ENCODE measurements around the gene DDX23. TPM values are rescaled to one million over a fixed set of nuclear protein-coding genes. Genes with fewer than 3 reads are reported as not detected.
"Not testable (repeated sequence)": the region's sequence is repeated elsewhere in the genome, so short reads cannot be mapped to it uniquely, and the experiment has no call there.

Gene DDX23
- polyA plus RNA-seq, 3 donors, result 21.4 to 63.8 (median 28.4) TPM

DNA sequence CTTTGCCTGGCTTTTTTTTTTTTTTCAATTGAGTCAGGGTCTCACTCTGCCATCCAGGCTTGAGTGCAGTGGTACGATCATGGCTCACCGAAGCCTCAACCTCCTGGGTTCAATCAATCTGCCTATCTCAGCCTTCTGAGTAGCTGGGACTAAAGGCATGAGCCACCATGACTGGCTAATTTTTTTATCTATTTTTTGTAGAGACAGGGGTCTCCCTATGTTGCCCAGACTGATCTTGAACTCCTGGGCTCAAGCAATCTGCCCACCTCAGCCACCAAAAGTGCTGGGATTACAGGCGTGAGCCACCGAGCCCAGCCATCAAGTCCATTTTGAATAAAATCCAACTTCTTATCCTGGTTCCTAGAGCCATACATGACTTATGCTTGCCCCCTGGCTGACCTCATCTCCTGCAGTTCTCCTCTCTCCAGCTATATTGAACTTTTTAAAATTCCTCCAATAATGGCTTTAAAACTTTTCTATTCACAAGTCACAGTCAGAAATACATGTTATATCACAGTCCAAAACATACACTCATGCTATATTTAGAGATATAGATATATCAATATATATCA is 24.1 kb upstream of the DDX23 start:
- H3K4me3 ChIP-seq (replicated peaks in 1 of 3; ENCODE audit: low read depth in 2 of 3, low read length in 3 of 3), result no peak overlapping the region
- H3K27me3 Mint-ChIP-seq (ENCODE audit: low read depth in 3 of 3), result peaks cover 7 to 29% (median 16%) of the 10 kb centered on the region in 3 donors
- no peak overlapping the region for H3K27ac Mint-ChIP-seq
- H3K36me3 ChIP-seq (replicated peaks in 1 of 2; ENCODE audit: control insufficient read depth in 1 of 2, insufficient read depth in 2 of 2, low read length in 2 of 2), result no peaks in the 10 kb centered on the region
- no peak overlapping the region for H3K4me3 Mint-ChIP-seq
- H3K36me3 Mint-ChIP-seq, result no peaks in the 10 kb centered on the region
- TF ChIP-seq, protein P1, sequence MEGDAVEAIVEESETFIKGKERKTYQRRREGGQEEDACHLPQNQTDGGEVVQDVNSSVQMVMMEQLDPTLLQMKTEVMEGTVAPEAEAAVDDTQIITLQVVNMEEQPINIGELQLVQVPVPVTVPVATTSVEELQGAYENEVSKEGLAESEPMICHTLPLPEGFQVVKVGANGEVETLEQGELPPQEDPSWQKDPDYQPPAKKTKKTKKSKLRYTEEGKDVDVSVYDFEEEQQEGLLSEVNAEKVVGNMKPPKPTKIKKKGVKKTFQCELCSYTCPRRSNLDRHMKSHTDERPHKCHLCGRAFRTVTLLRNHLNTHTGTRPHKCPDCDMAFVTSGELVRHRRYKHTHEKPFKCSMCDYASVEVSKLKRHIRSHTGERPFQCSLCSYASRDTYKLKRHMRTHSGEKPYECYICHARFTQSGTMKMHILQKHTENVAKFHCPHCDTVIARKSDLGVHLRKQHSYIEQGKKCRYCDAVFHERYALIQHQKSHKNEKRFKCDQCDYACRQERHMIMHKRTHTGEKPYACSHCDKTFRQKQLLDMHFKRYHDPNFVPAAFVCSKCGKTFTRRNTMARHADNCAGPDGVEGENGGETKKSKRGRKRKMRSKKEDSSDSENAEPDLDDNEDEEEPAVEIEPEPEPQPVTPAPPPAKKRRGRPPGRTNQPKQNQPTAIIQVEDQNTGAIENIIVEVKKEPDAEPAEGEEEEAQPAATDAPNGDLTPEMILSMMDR (IDR thresholded peaks at IDR 0.05), result no peak
- 94% methylated on average over 2 of the region's 4 CpGs for WGBS (ENCODE audit: insufficient coverage)
- no peaks in the 10 kb centered on the region for H3K4me1 Mint-ChIP-seq
- H3K4me1 ChIP-seq (ENCODE audit: control insufficient read depth in 1 of 2, insufficient read depth in 2 of 2, low read length in 2 of 2), result no peaks in the 10 kb centered on the region
- intact Hi-C loops (cut with micrococcal nuclease), result no loop called here
- no peak overlapping the region for H3K27ac ChIP-seq (ENCODE audit: low read depth in 1 of 2, low read length in 2 of 2)
- no peak overlapping the region for H2AFZ ChIP-seq (ENCODE audit: insufficient read depth, low read depth, low read length, poor library complexity, severe bottlenecking)
- no peaks in the 10 kb centered on the region for H3K9me3 Mint-ChIP-seq
- no peaks in the 10 kb centered on the region for H4K20me1 ChIP-seq (ENCODE audit: insufficient read depth, low read length)
- H3K4me2 ChIP-seq (replicated peaks; ENCODE audit: extremely low read depth, low read length, poor library complexity, severe bottlenecking), result no peak overlapping the region
- H3K27me3 ChIP-seq (ENCODE audit: control insufficient read depth in 2 of 2, insufficient read depth in 2 of 2, low read length in 2 of 2), result peaks cover 1 to 7% of the 10 kb centered on the region in 2 donors
- no peak overlapping the region for H3K9ac ChIP-seq (ENCODE audit: insufficient read depth, low read length, poor library complexity, severe bottlenecking)
- DNase-seq, result no peak
- no peaks in the 10 kb centered on the region for H3K9me3 ChIP-seq (replicated peaks in 1 of 2; ENCODE audit: control insufficient read depth in 1 of 2, insufficient read depth in 1 of 2, low read length in 2 of 2)
- H3K79me2 ChIP-seq (ENCODE audit: insufficient read depth, low read length), result no peaks in the 10 kb centered on the region

DNA sequence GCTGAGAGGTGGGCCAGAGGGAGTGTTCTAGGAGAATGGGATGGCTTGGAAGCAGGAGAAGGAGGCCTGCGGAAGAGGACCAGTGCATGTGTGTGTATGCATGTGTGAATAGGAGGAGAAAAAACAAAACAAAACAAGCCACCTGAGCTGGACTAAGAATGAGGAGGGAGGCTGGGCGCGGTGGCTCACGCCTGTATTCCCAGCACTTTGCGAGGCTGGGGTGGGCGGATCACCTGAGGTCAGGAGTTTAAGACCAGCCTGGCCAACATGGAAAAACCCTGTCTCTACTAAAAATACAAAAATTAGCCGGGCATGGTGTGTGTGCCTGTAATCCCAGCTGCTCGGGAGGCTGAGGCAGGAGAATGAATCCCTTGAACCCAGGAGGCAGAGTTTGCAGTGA is 21.6 kb upstream of the DDX23 start:
- H3K27ac Mint-ChIP-seq; H3K9me3 ChIP-seq (replicated peaks in 1 of 2; ENCODE audit: control insufficient read depth in 1 of 2, insufficient read depth in 1 of 2, low read length in 2 of 2); H3K4me2 ChIP-seq (replicated peaks; ENCODE audit: extremely low read depth, low read length, poor library complexity, severe bottlenecking); H3K4me1 ChIP-seq (ENCODE audit: control insufficient read depth in 1 of 2, insufficient read depth in 2 of 2, low read length in 2 of 2); H3K4me3 ChIP-seq (replicated peaks in 1 of 3; ENCODE audit: low read depth in 2 of 3, low read length in 3 of 3); H3K79me2 ChIP-seq (ENCODE audit: insufficient read depth, low read length); intact Hi-C loops (cut with micrococcal nuclease); H3K4me1 Mint-ChIP-seq; H2AFZ ChIP-seq (ENCODE audit: insufficient read depth, low read depth, low read length, poor library complexity, severe bottlenecking); H3K9me3 Mint-ChIP-seq; H4K20me1 ChIP-seq (ENCODE audit: insufficient read depth, low read length); H3K36me3 ChIP-seq (replicated peaks in 1 of 2; ENCODE audit: control insufficient read depth in 1 of 2, insufficient read depth in 2 of 2, low read length in 2 of 2); H3K9ac ChIP-seq (ENCODE audit: insufficient read depth, low read length, poor library complexity, severe bottlenecking); H3K4me3 Mint-ChIP-seq; H3K36me3 Mint-ChIP-seq; DNase-seq; H3K27me3 ChIP-seq (ENCODE audit: control insufficient read depth in 2 of 2, insufficient read depth in 2 of 2, low read length in 2 of 2); H3K27ac ChIP-seq (ENCODE audit: low read depth in 1 of 2, low read length in 2 of 2): not testable (repeated sequence)
- H3K27me3 Mint-ChIP-seq (ENCODE audit: low read depth in 3 of 3), result peaks cover 9 to 11% (median 9%) of the 10 kb centered on the region in 3 donors
- WGBS (ENCODE audit: insufficient coverage), result 93% methylated on average over 6 of the region's 8 CpGs
